Activated CD4-positive, alpha-beta T cell treated with anti-CD3 and anti-CD28 coated beads, Interleukin-2, amount 10 ng/mL, durations not matched to agents 24 days and 14 days (primary cell): ENCODE results near the gene TNPO3. TPM values are rescaled to one million over a fixed set of nuclear protein-coding genes. Genes with fewer than 3 reads are reported as not detected.

Experiments used
- DNase-seq: peaks from one replicate; pipeline ENCODE4 v3.0.0; 2022
- H3K27ac Mint-ChIP-seq: one replicate; pipeline ENCODE4 v1.8.0; 2022; ENCODE audit warnings: mild to moderate bottlenecking, mixed read lengths
- H3K27me3 Mint-ChIP-seq: one replicate; pipeline ENCODE4 v1.8.0; 2022; ENCODE audit warnings: mixed read lengths
- H3K36me3 Mint-ChIP-seq: one replicate; pipeline ENCODE4 v1.8.0; 2022; ENCODE audit warnings: low read depth, mild to moderate bottlenecking, mixed read lengths
- H3K4me1 Mint-ChIP-seq: one replicate; pipeline ENCODE4 v1.8.0; 2021; ENCODE audit warnings: mixed read lengths
- H3K4me3 Mint-ChIP-seq: one replicate; pipeline ENCODE4 v1.8.0; 2022; ENCODE audit warnings: mild to moderate bottlenecking, moderate library complexity, mixed read lengths
- H3K9me3 Mint-ChIP-seq: one replicate; pipeline ENCODE4 v1.8.0; 2021; ENCODE audit warnings: mixed read lengths
- intact Hi-C: fragments of 100-400 bp; cut with micrococcal nuclease; formaldehyde crosslinking; loops from one replicate; pipeline ENCODE4 v1.15.1; 2023
- total RNA-seq: library from RNA; stranded (reverse); gene quantifications from 2 replicates; pipeline ENCODE4 v1.2.3, GENCODE V29; 2022

The TNPO3 gene
- total RNA-seq, 1 donor from 2014 or later = 54.1 TPM

- intact Hi-C loops = no loop called here
- Mint-ChIP-seq H3K27ac (peak overlapping the region; percentile 50), H3K36me3 (peaks cover 5% of the 10 kb centered on the region), H3K4me3 (peak overlapping the region; percentile 91), H3K4me1 (peaks cover 30% of the 10 kb centered on the region), H3K9me3 (no peaks in the 10 kb centered on the region), H3K27me3 (peaks cover 12% of the 10 kb centered on the region)
- DNase-seq = no peak
Measured at GRCh38 chr7:128941323-128941890, 113.5 kb downstream of the TNPO3 start.

GRCh38 chr7:128940494-128941322 lies 114.2 kb downstream of the TNPO3 start:
- DNase-seq = peak; percentile 75
- Mint-ChIP-seq H3K36me3 (peaks cover 5% of the 10 kb centered on the region), H3K4me3 (peak overlapping the region; percentile 91), H3K27me3 (peaks cover 14% of the 10 kb centered on the region), H3K4me1 (peaks cover 30% of the 10 kb centered on the region), H3K27ac (peak overlapping the region; percentile 50), H3K9me3 (no peaks in the 10 kb centered on the region)
- intact Hi-C loops = no loop called here

GRCh38 chr7:128939861-128940410 lies 115.0 kb downstream of the TNPO3 start:
- H3K4me1 Mint-ChIP-seq = peaks cover 30% of the 10 kb centered on the region
- peak overlapping the region; percentile 48 for H3K27ac Mint-ChIP-seq
- intact Hi-C loops = no loop called here
- no peaks in the 10 kb centered on the region for H3K9me3 Mint-ChIP-seq
- H3K4me3 Mint-ChIP-seq = peak overlapping the region; percentile 91
- DNase-seq = no peak
- peaks cover 5% of the 10 kb centered on the region for H3K36me3 Mint-ChIP-seq
- H3K27me3 Mint-ChIP-seq = peaks cover 17% of the 10 kb centered on the region

- Mint-ChIP-seq H3K27ac (peak overlapping the region; percentile 70), H3K9me3 (no peaks in the 10 kb centered on the region), H3K4me1 (peaks cover 30% of the 10 kb centered on the region), H3K4me3 (peak overlapping the region; percentile 91), H3K27me3 (peaks cover 17% of the 10 kb centered on the region), H3K36me3 (peaks cover 5% of the 10 kb centered on the region)
- intact Hi-C loops = no loop called here
- peak; percentile 66 for DNase-seq
Measured at GRCh38 chr7:128939075-128939860, 115.6 kb downstream of the TNPO3 start.

GRCh38 chr7:128938544-128939074 lies 116.3 kb downstream of the TNPO3 start:
- Mint-ChIP-seq H3K4me1 (peaks cover 31% of the 10 kb centered on the region), H3K9me3 (no peaks in the 10 kb centered on the region), H3K4me3 (peak overlapping the region; percentile 91), H3K27me3 (peaks cover 17% of the 10 kb centered on the region), H3K36me3 (peaks cover 5% of the 10 kb centered on the region), H3K27ac (peak overlapping the region; percentile 85)
- DNase-seq = peak; percentile 74
- intact Hi-C loops = loop anchor here (1.0 kb wide), 2 partner anchors 25 to 116 kb away; no protein-coding TSS in a partner anchor

GRCh38 chr7:128937647-128938543 lies 117.0 kb downstream of the TNPO3 start, which contains the start of gene IRF5:
TSS of gene IRF5 (plus strand) at chr7:128937927. CDS start at chr7:128942082, 4,155 bp downstream.
- peak; percentile 79 for DNase-seq

GRCh38 chr7:128937271-128937646 lies 117.7 kb downstream of the TNPO3 start:
- Mint-ChIP-seq H3K9me3 (peaks cover 5% of the 10 kb centered on the region), H3K4me1 (peaks cover 37% of the 10 kb centered on the region), H3K27me3 (peaks cover 17% of the 10 kb centered on the region), H3K36me3 (peaks cover 7% of the 10 kb centered on the region), H3K4me3 (peak overlapping the region; percentile 91), H3K27ac (peak overlapping the region; percentile 85)
- no peak for DNase-seq
- intact Hi-C loops = no loop called here

More at GRCh38 chr7:128937647-128938543, 117.0 kb downstream of the TNPO3 start, which contains the start of gene IRF5:
- peaks cover 5% of the 10 kb centered on the region for H3K9me3 Mint-ChIP-seq
- peaks cover 17% of the 10 kb centered on the region for H3K27me3 Mint-ChIP-seq
- H3K36me3 Mint-ChIP-seq = peaks cover 7% of the 10 kb centered on the region
- H3K27ac Mint-ChIP-seq = peak within 1 kb of the TSS; percentile 85
- H3K4me3 Mint-ChIP-seq = peak within 1 kb of the TSS; percentile 91
- H3K4me1 Mint-ChIP-seq = peaks cover 37% of the 10 kb centered on the region
- intact Hi-C loops = loop anchor here (1.0 kb wide), 2 partner anchors 25 to 116 kb away; no protein-coding TSS in a partner anchor

- Mint-ChIP-seq H3K4me1 (peaks cover 37% of the 10 kb centered on the region), H3K27me3 (peaks cover 17% of the 10 kb centered on the region), H3K4me3 (peak overlapping the region; percentile 91), H3K9me3 (peaks cover 5% of the 10 kb centered on the region), H3K27ac (peak overlapping the region; percentile 85), H3K36me3 (peaks cover 7% of the 10 kb centered on the region)
- intact Hi-C loops = no loop called here
- no peak for DNase-seq
Measured at GRCh38 chr7:128936798-128937197, 118.1 kb downstream of the TNPO3 start.

GRCh38 chr7:128935342-128935730 lies 119.6 kb downstream of the TNPO3 start:
- Mint-ChIP-seq H3K27ac (no peak overlapping the region), H3K36me3 (peaks cover 7% of the 10 kb centered on the region), H3K27me3 (peaks cover 17% of the 10 kb centered on the region), H3K4me3 (no peak overlapping the region), H3K4me1 (peaks cover 27% of the 10 kb centered on the region), H3K9me3 (peaks cover 5% of the 10 kb centered on the region)
- intact Hi-C loops = no loop called here
- no peak for DNase-seq

- H3K9me3 Mint-ChIP-seq = peaks cover 5% of the 10 kb centered on the region
- intact Hi-C loops = no loop called here
- peaks cover 20% of the 10 kb centered on the region for H3K4me1 Mint-ChIP-seq
- peaks cover 7% of the 10 kb centered on the region for H3K36me3 Mint-ChIP-seq
- peaks cover 17% of the 10 kb centered on the region for H3K27me3 Mint-ChIP-seq
- no peak for DNase-seq
- H3K27ac Mint-ChIP-seq = no peak overlapping the region
- no peak overlapping the region for H3K4me3 Mint-ChIP-seq
Measured at GRCh38 chr7:128934361-128935341, 120.3 kb downstream of the TNPO3 start.

- Mint-ChIP-seq H3K4me3 (peak overlapping the region; percentile 79), H3K27me3 (peaks cover 14% of the 10 kb centered on the region), H3K36me3 (peaks cover 6% of the 10 kb centered on the region), H3K4me1 (peaks cover 14% of the 10 kb centered on the region), H3K9me3 (peaks cover 5% of the 10 kb centered on the region), H3K27ac (peak overlapping the region; percentile 93)
- intact Hi-C loops = no loop called here
- DNase-seq = peak; percentile 86
Measured at GRCh38 chr7:128933180-128933891, 121.6 kb downstream of the TNPO3 start.
